Tibial nerve (tissue), 4 donors: ENCODE results near the gene HCK. TPM values are rescaled to one million over a fixed set of nuclear protein-coding genes. Genes with fewer than 3 reads are reported as not detected.

Experiments
- DNase-seq, 2 donors: peaks; one replicate each; pipeline ENCODE4 v3.0.0-alpha.2; 2019; ENCODE audit warnings: low spot score in 2 of 2
- H3K27ac ChIP-seq, 4 donors: fragments of 200-600 bp; sonication (generic) in 3 of 4; one replicate each; pipeline ENCODE4 v1.5.1; 2017 to 2019; ENCODE audit warnings: mild to moderate bottlenecking in 1 of 4
- H3K27me3 ChIP-seq, 2 donors: fragments of 200-600 bp; sonication (generic) in 1 of 2; one replicate each; pipeline versions ENCODE4 v1.5.1 to v1.6.0; 2017 to 2019
- H3K36me3 ChIP-seq, 3 donors: fragments of 200-600 bp; sonication (generic); one replicate each; pipeline ENCODE4 v1.5.1; 2018 to 2019
- H3K4me1 ChIP-seq, 4 donors: fragments of 200-600 bp; sonication (generic) in 3 of 4; one replicate each; pipeline ENCODE4 v1.5.1; 2017 to 2019
- H3K4me3 ChIP-seq, 4 donors: fragments of 200-600 bp; sonication (generic) in 3 of 4; one replicate each; pipeline ENCODE4 v1.5.1; 2017 to 2019; ENCODE audit warnings: mild to moderate bottlenecking in 1 of 4, moderate library complexity in 1 of 4
- H3K9me3 ChIP-seq, 4 donors: fragments of 200-600 bp; sonication (generic) in 3 of 4; one replicate each; pipeline ENCODE4 v1.5.1; 2017 to 2019
- EP300 ChIP-seq, 2 donors: sonication (generic); formaldehyde crosslinking; IDR thresholded peaks; one replicate each; pipeline ENCODE4 v1.6.1; 2017; ENCODE audit warnings: antibody characterized with exemption in 2 of 2, mild to moderate bottlenecking in 1 of 2
- POLR2A ChIP-seq, 2 donors: fragments of 450-650 bp; IDR thresholded peaks; one replicate each; pipeline ENCODE4 v1.6.1; 2017; ENCODE audit warnings: antibody characterized with exemption in 2 of 2, mild to moderate bottlenecking in 2 of 2, moderate library complexity in 2 of 2
- WGBS, 2 donors: methylation state at CpG; one replicate each; pipeline ENCODE4 v1.1.5; 2018; 5-methylcytosine and 5-hydroxymethylcytosine counted together
- total RNA-seq, 4 donors: library from RNA; depleted of rRNA; stranded (reverse); fragments of >200 nt; gene quantifications; one replicate each; pipeline ENCODE4 v1.1.0, GENCODE V29; 2016
- TF ChIP-seq, protein P1 (sequence below), 5 experiments: fragments of 200-600 bp in 3 of 5; fragments of 450-650 bp in 2 of 5; sonication (generic) in 3 of 5; IDR thresholded peaks; one replicate each; pipeline ENCODE4 v1.5.1; 2016 to 2019; ENCODE audit warnings: antibody characterized with exemption in 5 of 5, mild to moderate bottlenecking in 3 of 5, moderate library complexity in 2 of 5

HCK gene
- total RNA-seq, 4 donors from 2014 or later, result 10.5 to 47.4 (median 13.7) TPM

GRCh38 chr20:32012159-32012688 is 39.8 kb upstream of the HCK start:
- Histone ChIP-seq H3K4me1 (peaks cover 0 to 8% (median 0%) of the 10 kb centered on the region in 4 donors), H3K27me3 (peaks cover 0 to 42% of the 10 kb centered on the region in 2 donors), H3K4me3 (no peak overlapping the region), H3K9me3 (no peaks in the 10 kb centered on the region), H3K27ac (no peak overlapping the region), H3K36me3 (no peaks in the 10 kb centered on the region)
- TF ChIP-seq EP300 (IDR thresholded peaks at IDR 0.05) (no peak), POLR2A (IDR thresholded peaks at IDR 0.05) (no peak)
- TF ChIP-seq, protein P1, sequence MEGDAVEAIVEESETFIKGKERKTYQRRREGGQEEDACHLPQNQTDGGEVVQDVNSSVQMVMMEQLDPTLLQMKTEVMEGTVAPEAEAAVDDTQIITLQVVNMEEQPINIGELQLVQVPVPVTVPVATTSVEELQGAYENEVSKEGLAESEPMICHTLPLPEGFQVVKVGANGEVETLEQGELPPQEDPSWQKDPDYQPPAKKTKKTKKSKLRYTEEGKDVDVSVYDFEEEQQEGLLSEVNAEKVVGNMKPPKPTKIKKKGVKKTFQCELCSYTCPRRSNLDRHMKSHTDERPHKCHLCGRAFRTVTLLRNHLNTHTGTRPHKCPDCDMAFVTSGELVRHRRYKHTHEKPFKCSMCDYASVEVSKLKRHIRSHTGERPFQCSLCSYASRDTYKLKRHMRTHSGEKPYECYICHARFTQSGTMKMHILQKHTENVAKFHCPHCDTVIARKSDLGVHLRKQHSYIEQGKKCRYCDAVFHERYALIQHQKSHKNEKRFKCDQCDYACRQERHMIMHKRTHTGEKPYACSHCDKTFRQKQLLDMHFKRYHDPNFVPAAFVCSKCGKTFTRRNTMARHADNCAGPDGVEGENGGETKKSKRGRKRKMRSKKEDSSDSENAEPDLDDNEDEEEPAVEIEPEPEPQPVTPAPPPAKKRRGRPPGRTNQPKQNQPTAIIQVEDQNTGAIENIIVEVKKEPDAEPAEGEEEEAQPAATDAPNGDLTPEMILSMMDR (IDR thresholded peaks at IDR 0.05), result no peak
- 84 to 90% methylated on average over 5 of the region's 5 CpGs for WGBS, 2 donors
- DNase-seq, result no peak

DNA sequence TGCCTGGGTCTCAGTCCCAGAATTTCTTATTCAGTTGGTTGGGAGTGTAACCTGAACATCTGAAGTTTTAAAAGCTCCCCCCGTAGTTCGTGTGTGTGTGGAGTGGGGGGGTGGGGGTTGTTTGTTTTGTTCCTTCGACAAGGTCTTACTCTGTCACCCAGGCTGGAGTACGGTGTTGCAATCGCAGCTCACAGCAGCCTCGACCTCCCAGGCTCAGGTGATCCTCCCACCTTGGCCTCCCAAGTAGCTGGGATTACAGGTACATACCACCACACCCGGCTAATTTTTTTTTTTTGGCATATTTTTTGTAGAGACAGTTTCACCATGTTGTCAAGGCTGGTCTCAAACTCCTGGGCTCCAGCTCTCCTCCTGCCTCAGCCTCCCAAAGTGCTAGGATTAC is 38.7 kb upstream of the HCK start:
- no peak for DNase-seq
- Histone ChIP-seq H3K4me3 (no peak overlapping the region), H3K36me3 (no peaks in the 10 kb centered on the region), H3K9me3 (no peaks in the 10 kb centered on the region), H3K27ac (no peak overlapping the region), H3K27me3 (peaks cover 0 to 53% of the 10 kb centered on the region in 2 donors), H3K4me1 (peaks cover 0 to 8% (median 0%) of the 10 kb centered on the region in 4 donors)
- WGBS, 2 donors, result 75 to 78% methylated on average over 7 of the region's 7 CpGs
- TF ChIP-seq, protein P1 (IDR thresholded peaks at IDR 0.05), result no peak
- TF ChIP-seq EP300 (IDR thresholded peaks at IDR 0.05) (no peak), POLR2A (IDR thresholded peaks at IDR 0.05) (no peak)

DNA sequence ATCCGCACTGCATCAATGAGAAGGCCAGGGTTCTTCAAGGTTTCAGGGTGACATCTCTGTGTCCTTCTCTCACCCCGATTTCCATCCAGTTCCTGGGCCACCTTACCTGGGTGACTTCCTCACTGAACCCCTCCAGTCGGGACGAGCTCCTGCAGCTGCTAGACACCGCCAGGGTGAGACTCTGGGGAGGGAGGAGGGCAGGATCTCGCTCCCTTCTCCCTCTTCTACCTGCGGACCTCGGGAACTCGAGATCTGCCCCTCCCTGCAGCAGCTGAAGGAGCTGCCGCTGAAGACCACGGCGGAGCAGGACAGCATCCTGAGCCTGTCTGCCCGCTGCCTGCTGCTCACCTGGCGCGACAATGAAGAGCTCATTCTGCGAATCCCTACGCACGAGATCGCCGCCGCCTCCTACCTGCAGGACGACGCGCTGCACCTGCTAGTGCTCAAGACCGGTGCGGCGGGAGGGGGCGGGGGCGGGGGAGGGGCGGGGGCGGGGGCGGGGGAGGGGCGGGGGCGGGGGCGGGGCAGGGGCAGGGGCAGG is 34.3 kb upstream of the HCK start:
- DNase-seq, result no peak
- peaks cover 0 to 20% (median 0%) of the 10 kb centered on the region in 4 donors for H3K4me1 ChIP-seq
- 20 to 26% methylated on average over 13 to 25 of the region's 35 CpGs for WGBS, 2 donors

DNA sequence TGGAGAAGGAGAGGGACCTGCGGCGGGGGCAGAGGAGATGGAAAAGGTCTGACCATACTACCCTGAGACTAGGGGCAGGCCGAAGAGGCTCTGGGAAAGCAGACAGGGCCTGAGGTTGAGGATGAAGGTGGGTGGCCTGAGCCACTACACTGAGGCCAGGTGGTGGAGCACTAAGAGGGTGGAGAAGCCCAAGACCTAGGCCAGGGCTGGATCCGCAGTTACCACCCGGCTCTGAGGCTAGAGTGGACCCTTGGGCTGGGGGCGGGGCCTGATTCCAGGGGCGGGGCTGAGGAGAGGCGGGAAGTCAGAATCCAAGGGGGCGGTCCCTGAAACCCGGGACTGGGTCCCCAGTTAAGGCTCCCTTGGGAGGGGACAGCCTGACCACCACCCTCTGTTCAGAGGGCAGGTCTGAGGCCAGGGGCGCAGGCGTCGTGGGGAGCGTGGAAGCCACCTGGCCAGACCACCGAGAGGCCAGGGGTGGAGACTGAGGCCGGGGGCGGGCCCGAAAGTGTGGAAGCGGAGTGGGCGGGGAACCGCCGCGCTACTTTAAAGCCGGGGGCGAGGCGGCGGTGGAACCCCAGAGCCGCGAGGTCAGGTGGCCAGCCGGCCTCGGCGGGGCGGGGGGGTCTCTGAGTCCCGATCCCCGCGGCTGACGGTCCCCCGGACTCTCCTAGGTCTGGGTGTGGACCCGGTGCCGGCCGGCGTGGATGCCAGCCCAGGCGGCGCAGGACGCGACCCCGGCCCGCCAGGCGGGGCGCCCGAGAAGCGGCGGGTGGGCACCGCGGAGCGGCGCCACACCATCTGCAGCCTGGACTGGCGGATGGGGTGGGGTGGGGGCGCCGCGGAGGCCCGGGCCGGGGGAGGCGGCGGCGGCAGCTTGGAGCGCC is 33.5 kb upstream of the HCK start:
- H3K36me3 ChIP-seq, result no peaks in the 10 kb centered on the region
- no peaks in the 10 kb centered on the region for H3K9me3 ChIP-seq
- peak overlapping the region; percentile 25 to 58 (median 38) for H3K4me3 ChIP-seq
- no peak overlapping the region for H3K27ac ChIP-seq
- 0 to 3% methylated on average over 18 to 24 of the region's 67 CpGs for WGBS, 2 donors
- DNase-seq, result peak; percentile 38 to 54
- TF ChIP-seq, protein P1 (IDR thresholded peaks at IDR 0.05), result no peak
- no peak for TF ChIP-seq POLR2A (IDR thresholded peaks at IDR 0.05)
- TF ChIP-seq EP300 (IDR thresholded peaks at IDR 0.05), result no peak
- peaks cover 0 to 79% of the 10 kb centered on the region in 2 donors for H3K27me3 ChIP-seq
- H3K4me1 ChIP-seq, result peaks cover 0 to 20% (median 0%) of the 10 kb centered on the region in 4 donors

More for the DNA sequence above, 34.3 kb upstream of the HCK start:
- no peak overlapping the region for H3K27ac ChIP-seq
- TF ChIP-seq EP300 (IDR thresholded peaks at IDR 0.05) (no peak), POLR2A (IDR thresholded peaks at IDR 0.05) (no peak)
- TF ChIP-seq, protein P1 (IDR thresholded peaks at IDR 0.05), result no peak
- H3K4me3 ChIP-seq, result no peak overlapping the region
- H3K36me3 ChIP-seq, result no peaks in the 10 kb centered on the region
- peaks cover 0 to 72% of the 10 kb centered on the region in 2 donors for H3K27me3 ChIP-seq
- no peaks in the 10 kb centered on the region for H3K9me3 ChIP-seq

DNA sequence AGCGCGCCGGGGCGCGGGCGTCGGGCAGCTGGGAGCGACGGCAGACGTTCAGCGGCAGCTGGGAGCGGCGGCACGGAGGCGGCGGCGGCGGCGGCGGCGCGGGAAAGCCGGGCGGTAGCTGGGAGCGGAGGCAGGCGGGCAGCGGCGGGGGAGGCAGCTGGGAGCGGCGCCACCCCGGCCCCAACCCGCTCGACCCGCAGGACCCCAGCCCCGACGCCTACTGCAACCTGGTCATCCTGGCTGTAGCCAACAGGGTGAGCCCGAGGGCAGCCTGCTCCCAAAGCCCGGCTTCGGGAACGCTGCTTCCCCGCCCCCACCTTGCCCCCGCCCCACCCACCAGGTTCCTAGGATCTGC is 32.9 kb upstream of the HCK start:
- no peak for DNase-seq
- no peaks in the 10 kb centered on the region for H3K36me3 ChIP-seq
- H3K27me3 ChIP-seq, result peaks cover 0 to 85% of the 10 kb centered on the region in 2 donors
- TF ChIP-seq, protein P1 (IDR thresholded peaks at IDR 0.05), result no peak
- TF ChIP-seq POLR2A (IDR thresholded peaks at IDR 0.05), result no peak
- no peak for TF ChIP-seq EP300 (IDR thresholded peaks at IDR 0.05)
- no peaks in the 10 kb centered on the region for H3K9me3 ChIP-seq
- H3K27ac ChIP-seq, result no peak overlapping the region
- peak overlapping the region in 1 of 4 donors; percentile 58 for H3K4me3 ChIP-seq
- peaks cover 0 to 20% (median 0%) of the 10 kb centered on the region in 4 donors for H3K4me1 ChIP-seq
- WGBS, 2 donors, result 1 to 3% methylated on average over 6 to 13 of the region's 42 CpGs
